Measurements from ENCODE around the gene FNDC10.
"Not testable (repeated sequence)": the region's sequence is repeated elsewhere in the genome, so short reads cannot be mapped to it uniquely, and the experiment has no call there.

The FNDC10 gene

DNA sequence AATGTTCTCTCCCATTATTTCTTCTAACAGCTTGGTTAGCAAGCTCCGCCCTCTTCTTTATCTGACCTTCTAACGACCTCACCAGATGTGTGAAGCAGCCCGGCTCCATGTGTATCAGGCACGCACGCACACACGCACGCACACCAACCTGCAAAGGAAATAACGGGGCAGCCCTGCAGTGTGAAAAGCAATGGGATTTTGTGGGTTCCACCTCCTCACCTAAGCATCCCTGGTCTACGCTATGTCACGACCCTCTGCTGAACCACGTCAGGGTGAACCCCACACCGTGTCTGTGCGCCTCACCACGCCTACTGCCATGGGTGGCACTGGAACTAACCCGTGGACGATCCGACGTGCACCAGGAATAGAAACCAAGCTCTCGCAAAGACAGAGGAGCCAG lies 35.7 kb downstream of the FNDC10 start:
- no peak for DNase-seq

GRCh38 chr1:1563688-1564087 lies 36.2 kb downstream of the FNDC10 start:
- DNase-seq: no peak

GRCh38 chr1:1562556-1563195 lies 37.3 kb downstream of the FNDC10 start:
- no peak for DNase-seq

DNA sequence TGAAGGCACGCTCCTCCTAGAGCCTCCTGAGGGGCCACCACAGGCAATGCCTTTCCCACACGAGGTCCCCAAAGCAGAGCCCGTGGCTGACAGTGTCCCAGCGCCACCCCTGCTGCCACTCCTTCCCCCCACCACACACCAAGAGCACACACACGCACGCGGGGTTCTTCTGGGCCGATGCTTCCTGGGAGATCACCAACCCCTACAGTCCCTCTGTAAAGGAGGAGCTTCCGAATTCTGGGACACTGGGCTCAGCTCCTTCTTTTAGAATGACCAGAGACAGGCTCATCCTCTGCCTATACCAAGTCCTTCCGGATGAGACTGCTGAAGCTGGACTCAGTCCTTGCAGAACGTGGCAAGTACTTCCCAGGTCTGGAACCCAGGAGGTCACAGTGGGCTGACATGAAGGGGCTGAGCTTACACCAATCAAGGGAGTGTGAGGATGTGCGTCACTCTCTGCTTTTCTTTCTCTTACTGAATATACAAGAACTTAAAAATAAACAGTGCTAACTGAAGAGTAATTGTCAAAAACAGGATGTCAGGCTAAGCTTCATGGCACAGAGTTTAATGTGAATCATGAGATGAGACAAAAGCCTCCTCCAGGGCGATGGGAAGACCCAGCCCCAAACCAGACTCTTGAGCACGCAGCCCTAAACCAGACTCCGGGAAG lies 38.0 kb downstream of the FNDC10 start:
- no peak for DNase-seq

- no peak for DNase-seq
Observed at GRCh38 chr1:1560178-1560577, 39.8 kb downstream of the FNDC10 start.

- DNase-seq: no peak
Observed at GRCh38 chr1:1559066-1559465, 40.9 kb downstream of the FNDC10 start.

DNA sequence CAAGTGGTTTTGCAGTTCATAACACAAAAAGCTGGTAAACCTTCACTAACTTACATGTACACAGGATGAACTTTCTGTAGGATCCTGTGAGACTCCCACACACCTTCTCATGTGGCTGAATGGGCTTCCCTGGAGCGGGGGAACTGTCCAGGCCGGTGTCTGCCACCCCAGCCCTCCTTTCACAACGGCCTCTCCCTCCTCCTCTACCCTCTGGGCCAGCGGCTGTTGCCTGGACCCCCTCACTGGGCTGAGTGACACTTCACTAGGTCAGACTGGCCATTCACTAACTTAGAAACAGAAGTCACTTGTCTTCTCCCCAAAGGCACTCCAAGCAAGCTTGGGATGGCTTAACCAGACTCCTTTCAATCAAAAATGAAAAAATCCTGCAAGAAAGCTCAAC lies 41.3 kb downstream of the FNDC10 start:
- no peak for DNase-seq

DNA sequence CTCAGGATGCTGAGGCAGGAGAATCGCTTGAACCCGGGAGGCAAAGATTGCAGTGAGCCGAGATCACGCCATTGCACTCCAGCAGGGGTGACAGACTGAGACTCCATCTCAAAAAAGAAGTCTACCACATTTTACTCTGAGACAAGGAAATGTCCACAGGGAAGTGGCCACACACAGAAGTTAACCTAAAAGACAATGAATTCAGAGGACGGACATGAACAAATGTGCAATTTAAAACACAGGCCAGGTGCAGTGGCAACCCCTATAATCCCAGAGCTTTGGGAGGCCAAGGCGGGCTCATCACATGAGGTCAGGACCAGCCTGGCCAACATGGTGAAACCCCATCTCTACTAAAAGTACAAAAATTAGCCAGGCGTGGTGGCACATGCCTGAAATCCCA lies 42.2 kb downstream of the FNDC10 start:
- not testable (repeated sequence) for DNase-seq

DNA sequence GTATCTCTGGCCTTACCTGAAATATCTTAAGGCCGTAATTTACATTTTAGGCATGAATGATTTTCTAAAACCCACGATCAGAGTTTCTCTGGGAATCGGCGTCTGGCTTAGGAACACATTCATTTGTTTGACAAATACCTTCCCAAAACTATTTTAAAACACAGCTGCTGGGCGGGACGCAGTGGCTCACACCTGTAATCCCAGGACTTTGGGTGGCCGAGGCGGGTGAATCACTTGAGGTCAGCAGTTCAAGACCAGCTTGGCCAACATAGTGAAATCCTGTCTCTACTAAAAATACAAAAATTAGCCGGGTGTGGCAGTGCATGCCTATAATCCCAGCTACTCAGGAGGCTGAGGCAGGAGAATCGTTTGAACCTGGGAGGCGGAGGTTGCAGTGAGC lies 43.0 kb downstream of the FNDC10 start:
- not testable (repeated sequence) for DNase-seq

- DNase-seq: no peak
Observed at GRCh38 chr1:1556505-1556904, 43.4 kb downstream of the FNDC10 start.

DNA sequence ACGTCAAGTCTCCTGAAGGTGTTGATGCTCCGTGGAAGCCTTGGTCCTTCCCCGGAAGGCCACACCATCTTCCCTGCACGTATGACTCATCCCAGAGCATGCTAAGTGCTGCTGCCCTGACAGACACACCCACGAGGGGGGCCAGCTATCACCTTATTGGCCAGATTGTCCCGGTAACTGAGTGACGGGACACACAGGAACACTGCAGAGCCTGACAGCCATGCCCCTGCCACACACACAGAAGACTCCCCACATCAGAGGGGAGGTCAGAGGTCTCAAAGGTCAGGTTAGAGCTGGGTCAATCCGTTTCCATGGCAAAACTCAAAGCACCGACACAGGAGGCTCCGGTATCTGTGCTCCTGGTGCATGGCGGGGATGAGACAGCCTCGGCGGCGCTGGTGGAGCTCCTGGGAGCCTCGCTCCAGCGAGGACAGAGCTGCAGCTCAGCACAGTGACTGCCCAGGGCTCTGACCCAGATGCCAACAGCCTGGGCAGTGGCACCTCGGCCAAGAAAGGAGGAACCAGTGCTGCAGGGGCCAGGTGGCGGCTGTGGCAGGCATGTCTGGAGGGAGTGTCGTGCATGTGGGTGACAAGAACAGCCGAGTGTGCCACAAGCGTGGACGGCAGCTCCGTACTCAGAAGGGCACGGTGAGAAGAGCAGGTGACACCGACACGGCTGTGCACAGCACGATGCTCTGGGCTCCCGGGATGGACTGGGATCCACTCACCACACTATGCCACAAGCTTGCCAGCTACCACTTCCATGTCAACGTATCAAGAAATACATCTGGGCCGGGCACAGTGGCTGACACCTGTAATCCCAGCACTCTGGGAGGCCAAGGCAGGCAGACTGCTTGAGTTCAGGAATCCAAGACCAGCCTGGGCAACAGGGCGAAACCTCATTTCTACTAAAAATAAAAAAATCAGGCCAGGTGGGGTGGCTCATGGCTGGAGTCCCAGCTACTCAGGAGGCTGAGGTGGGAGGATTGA lies 44.7 kb downstream of the FNDC10 start:
- no peak for DNase-seq

DNA sequence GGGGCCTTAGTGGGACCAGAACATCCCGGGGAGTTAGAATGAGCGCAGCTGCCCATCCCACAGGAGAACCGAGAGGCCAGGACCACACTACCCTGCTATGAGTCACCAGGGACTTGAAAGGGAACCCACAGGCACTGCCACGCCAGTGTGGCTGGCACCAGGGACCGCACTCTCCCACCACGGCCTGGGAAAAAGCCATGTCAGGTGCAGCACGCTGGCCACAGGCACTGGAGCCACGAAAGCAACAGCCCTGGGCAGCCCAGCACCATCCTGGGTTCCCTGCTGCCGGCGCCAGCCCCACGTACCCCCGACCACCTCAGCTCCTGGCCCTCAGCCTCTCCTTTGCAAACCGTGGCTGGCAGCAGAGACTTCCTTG lies 45.4 kb downstream of the FNDC10 start:
- no peak for DNase-seq

- no peak for DNase-seq
Observed at GRCh38 chr1:1553821-1554494, 46.0 kb downstream of the FNDC10 start.

DNA sequence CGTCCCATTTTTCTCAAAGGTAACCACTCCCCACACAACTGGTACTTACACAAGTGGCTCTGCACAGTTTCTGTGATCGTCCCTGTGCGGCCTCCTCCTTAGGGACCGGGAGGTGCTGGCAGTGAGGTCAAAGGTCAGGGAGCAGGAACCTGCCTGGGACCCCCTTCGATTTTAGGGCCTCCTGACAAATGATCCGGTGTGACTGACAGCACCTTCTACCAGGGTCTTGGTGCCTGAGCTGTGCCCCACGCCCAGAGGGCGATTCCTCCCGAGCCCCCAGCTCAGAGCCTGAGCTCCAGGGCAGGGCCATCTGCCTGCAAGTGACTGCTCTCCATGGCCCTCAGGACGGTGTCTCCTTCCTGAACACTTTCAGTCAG lies 47.7 kb downstream of the FNDC10 start:
- no peak for DNase-seq

- DNase-seq: no peak
Observed at GRCh38 chr1:1551524-1552262, 48.2 kb downstream of the FNDC10 start.

GRCh38 chr1:1550591-1551432 lies 49.1 kb downstream of the FNDC10 start:
- DNase-seq: peak in 1 of 2 experiments; percentile 4

GRCh38 chr1:1550087-1550486 lies 49.8 kb downstream of the FNDC10 start:
- DNase-seq: no peak

- DNase-seq: no peak
Observed at GRCh38 chr1:1548591-1548990, 51.3 kb downstream of the FNDC10 start.
